Hematopoietic multipotent progenitor cell treated with erythropoietin and hydrocortisone succinate and interleukin-3 and kit ligand, for 8 days (in vitro differentiated cells): ENCODE data around the gene OR3A2.
"Not testable (repeated sequence)": the region's sequence is repeated elsewhere in the genome, so short reads cannot be mapped to it uniquely, and the experiment has no call there.

Experiments
- DNase-seq: peaks from one replicate; pipeline ENCODE4 v3.0.0-alpha.2; 2015

OR3A2 gene

GRCh38 chr17:3282901-3283300 lies 103.2 kb downstream of the OR3A2 start:
- DNase-seq = no peak

- no peak for DNase-seq
These were observed 110.0 kb downstream of the OR3A2 start for GRCh38 chr17:3276126-3276525.

GRCh38 chr17:3271072-3271848 lies 114.8 kb downstream of the OR3A2 start:
- no peak for DNase-seq

GRCh38 chr17:3260600-3260999 lies 125.5 kb downstream of the OR3A2 start:
- DNase-seq = no peak

- no peak for DNase-seq
These were observed 125.9 kb downstream of the OR3A2 start for GRCh38 chr17:3260163-3260562.

- DNase-seq = no peak
These were observed 129.5 kb downstream of the OR3A2 start for GRCh38 chr17:3256575-3256974.

GRCh38 chr17:3249013-3249412 lies 137.1 kb downstream of the OR3A2 start:
- not testable (repeated sequence) for DNase-seq

- DNase-seq = not testable (repeated sequence)
These were observed 141.3 kb downstream of the OR3A2 start for GRCh38 chr17:3244841-3245240.

- DNase-seq = not testable (repeated sequence)
These were observed 145.1 kb downstream of the OR3A2 start for GRCh38 chr17:3241044-3241443.

GRCh38 chr17:3238685-3239084 lies 147.4 kb downstream of the OR3A2 start:
- DNase-seq = not testable (repeated sequence)

GRCh38 chr17:3232300-3232699 lies 153.8 kb downstream of the OR3A2 start:
- DNase-seq = not testable (repeated sequence)
